ENCODE measurements around the gene LGALS3.

LGALS3 gene

DNA sequence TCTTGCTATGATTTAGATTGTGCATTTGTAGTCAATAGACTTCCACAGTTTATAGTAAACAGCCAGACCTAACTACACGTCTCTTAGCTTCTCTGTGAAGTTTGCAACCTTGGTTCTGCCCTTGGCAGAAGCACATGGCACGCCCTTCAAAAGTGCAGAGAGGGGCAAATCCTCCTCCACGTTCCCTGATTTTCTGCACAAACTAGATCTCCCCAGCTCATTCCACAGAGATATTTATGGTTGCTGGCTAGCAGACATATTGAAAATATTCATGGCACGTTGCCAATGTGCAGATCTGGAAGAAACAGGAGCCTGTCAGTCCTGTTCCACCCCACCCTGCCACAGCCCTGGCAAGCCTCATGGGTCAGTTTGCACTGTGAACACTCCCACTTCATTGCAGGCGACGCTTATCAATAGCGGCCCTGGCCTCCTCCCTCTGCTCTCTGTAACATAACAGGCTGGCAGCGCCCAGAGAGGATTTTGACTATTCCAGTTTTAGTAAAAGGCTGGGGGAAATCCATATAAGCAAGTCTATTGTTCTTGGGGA, 6.5 kb upstream of the LGALS3 start:
- Histone ChIP-seq H3K27me3 (ENCODE audit: insufficient read depth, poor library complexity, severe bottlenecking) (no peaks in the 10 kb centered on the region), H3K27ac (ENCODE audit: poor library complexity, severe bottlenecking) (peak overlapping the region; percentile 30), H3K9me3 (ENCODE audit: severe bottlenecking) (no peaks in the 10 kb centered on the region), H3K4me3 (ENCODE audit: severe bottlenecking) (no peak overlapping the region), H3K36me3 (ENCODE audit: low read depth) (no peaks in the 10 kb centered on the region), H3K4me1 (ENCODE audit: insufficient read depth, poor library complexity, severe bottlenecking) (peaks cover 31% of the 10 kb centered on the region)
- peak; percentile 55 for ATAC-seq (ENCODE audit: low read depth)
- TF ChIP-seq, protein P1, sequence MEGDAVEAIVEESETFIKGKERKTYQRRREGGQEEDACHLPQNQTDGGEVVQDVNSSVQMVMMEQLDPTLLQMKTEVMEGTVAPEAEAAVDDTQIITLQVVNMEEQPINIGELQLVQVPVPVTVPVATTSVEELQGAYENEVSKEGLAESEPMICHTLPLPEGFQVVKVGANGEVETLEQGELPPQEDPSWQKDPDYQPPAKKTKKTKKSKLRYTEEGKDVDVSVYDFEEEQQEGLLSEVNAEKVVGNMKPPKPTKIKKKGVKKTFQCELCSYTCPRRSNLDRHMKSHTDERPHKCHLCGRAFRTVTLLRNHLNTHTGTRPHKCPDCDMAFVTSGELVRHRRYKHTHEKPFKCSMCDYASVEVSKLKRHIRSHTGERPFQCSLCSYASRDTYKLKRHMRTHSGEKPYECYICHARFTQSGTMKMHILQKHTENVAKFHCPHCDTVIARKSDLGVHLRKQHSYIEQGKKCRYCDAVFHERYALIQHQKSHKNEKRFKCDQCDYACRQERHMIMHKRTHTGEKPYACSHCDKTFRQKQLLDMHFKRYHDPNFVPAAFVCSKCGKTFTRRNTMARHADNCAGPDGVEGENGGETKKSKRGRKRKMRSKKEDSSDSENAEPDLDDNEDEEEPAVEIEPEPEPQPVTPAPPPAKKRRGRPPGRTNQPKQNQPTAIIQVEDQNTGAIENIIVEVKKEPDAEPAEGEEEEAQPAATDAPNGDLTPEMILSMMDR (IDR thresholded peaks at IDR 0.05; ENCODE audit: poor library complexity, severe bottlenecking), result no peak
- DNase-seq (ENCODE audit: low spot score), result no peak

- H3K4me1 ChIP-seq (ENCODE audit: insufficient read depth, poor library complexity, severe bottlenecking), result peaks cover 31% of the 10 kb centered on the region
- H3K36me3 ChIP-seq (ENCODE audit: low read depth), result no peaks in the 10 kb centered on the region
- peak overlapping the region; percentile 30 for H3K27ac ChIP-seq (ENCODE audit: poor library complexity, severe bottlenecking)
- peak; percentile 43 for ATAC-seq (ENCODE audit: low read depth)
- TF ChIP-seq, protein P1 (IDR thresholded peaks at IDR 0.05; ENCODE audit: poor library complexity, severe bottlenecking), result no peak
- no peaks in the 10 kb centered on the region for H3K27me3 ChIP-seq (ENCODE audit: insufficient read depth, poor library complexity, severe bottlenecking)
- no peak overlapping the region for H3K4me3 ChIP-seq (ENCODE audit: severe bottlenecking)
- DNase-seq (ENCODE audit: low spot score), result no peak
- H3K9me3 ChIP-seq (ENCODE audit: severe bottlenecking), result no peaks in the 10 kb centered on the region
These were observed 6.0 kb upstream of the LGALS3 start for GRCh38 chr14:55123101-55123500.

GRCh38 chr14:55123852-55124639, 5.0 kb upstream of the LGALS3 start:
- H3K4me1 ChIP-seq (ENCODE audit: insufficient read depth, poor library complexity, severe bottlenecking), result peaks cover 33% of the 10 kb centered on the region
- no peak overlapping the region for H3K4me3 ChIP-seq (ENCODE audit: severe bottlenecking)
- DNase-seq (ENCODE audit: low spot score) (no peak), ATAC-seq (ENCODE audit: low read depth) (no peak)
- no peaks in the 10 kb centered on the region for H3K27me3 ChIP-seq (ENCODE audit: insufficient read depth, poor library complexity, severe bottlenecking)
- TF ChIP-seq, protein P1 (IDR thresholded peaks at IDR 0.05; ENCODE audit: poor library complexity, severe bottlenecking), result no peak
- H3K9me3 ChIP-seq (ENCODE audit: severe bottlenecking), result no peaks in the 10 kb centered on the region
- H3K36me3 ChIP-seq (ENCODE audit: low read depth), result no peaks in the 10 kb centered on the region
- H3K27ac ChIP-seq (ENCODE audit: poor library complexity, severe bottlenecking), result no peak overlapping the region

- no peak overlapping the region for H3K27ac ChIP-seq (ENCODE audit: poor library complexity, severe bottlenecking)
- H3K4me3 ChIP-seq (ENCODE audit: severe bottlenecking), result no peak overlapping the region
- ATAC-seq (ENCODE audit: low read depth) (no peak), DNase-seq (ENCODE audit: low spot score) (no peak)
- TF ChIP-seq, protein P1 (IDR thresholded peaks at IDR 0.05; ENCODE audit: poor library complexity, severe bottlenecking), result no peak
- no peaks in the 10 kb centered on the region for H3K36me3 ChIP-seq (ENCODE audit: low read depth)
- peaks cover 33% of the 10 kb centered on the region for H3K4me1 ChIP-seq (ENCODE audit: insufficient read depth, poor library complexity, severe bottlenecking)
- H3K27me3 ChIP-seq (ENCODE audit: insufficient read depth, poor library complexity, severe bottlenecking), result no peaks in the 10 kb centered on the region
- H3K9me3 ChIP-seq (ENCODE audit: severe bottlenecking), result no peaks in the 10 kb centered on the region
These were observed 4.2 kb upstream of the LGALS3 start for GRCh38 chr14:55124774-55125386.
